ENCODE measurements around the gene E2F2.

Gene E2F2

GRCh38 chr1:23481026-23481597, 49.9 kb downstream of the E2F2 start:
- DNase-seq: no peak

DNA sequence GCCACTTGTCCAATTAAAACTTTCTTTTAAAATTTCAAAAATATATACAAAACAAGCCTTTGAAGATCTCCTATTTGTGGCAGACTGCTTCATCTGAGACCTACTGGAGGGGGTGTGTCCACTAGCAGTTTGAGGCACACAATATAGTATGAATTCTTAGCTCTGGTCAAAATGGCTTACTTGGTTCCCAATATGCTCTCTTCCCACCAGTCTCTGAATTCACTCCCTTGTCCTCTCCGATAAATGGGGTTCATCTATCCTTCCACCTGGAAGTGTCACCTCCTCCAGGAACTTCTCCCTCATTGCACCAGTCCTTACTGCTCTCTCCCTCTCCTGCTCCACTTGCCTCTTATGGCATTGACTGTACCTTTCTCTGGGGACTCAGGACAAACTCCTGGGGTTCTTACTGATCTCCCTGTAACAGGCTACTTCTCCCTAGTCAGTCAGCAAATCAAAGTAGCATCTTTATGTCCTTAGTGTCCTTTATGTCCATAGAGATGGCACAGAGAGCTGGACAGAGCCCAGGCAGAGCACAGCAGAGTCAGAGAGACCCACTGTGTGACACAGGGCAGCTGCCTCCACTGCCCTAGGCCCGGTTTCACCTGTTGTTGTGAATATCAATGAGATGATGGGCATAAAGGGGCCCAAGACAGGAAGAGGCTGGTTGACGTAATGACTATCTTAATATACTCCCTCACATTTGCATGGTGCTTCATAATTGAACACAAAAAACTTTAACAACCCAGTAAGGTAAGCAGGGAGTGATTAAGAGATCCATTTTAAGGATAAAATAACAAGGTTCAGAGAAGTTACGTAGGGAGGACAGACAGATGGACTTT, 50.6 kb downstream of the E2F2 start:
- DNase-seq: no peak

DNA sequence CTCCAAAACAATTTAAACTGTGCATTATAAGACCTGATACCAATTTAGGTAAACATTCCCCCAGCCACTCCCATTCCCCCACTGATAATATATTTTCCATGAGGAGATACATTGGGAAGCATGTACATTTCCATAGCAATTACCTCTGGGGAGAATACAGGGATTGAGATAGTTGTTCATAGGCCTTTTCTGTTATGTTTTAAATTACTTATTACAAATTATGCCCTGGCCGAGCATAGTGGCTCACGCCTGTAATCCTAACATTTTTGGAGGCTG, 51.4 kb downstream of the E2F2 start:
- no peak for DNase-seq

DNA sequence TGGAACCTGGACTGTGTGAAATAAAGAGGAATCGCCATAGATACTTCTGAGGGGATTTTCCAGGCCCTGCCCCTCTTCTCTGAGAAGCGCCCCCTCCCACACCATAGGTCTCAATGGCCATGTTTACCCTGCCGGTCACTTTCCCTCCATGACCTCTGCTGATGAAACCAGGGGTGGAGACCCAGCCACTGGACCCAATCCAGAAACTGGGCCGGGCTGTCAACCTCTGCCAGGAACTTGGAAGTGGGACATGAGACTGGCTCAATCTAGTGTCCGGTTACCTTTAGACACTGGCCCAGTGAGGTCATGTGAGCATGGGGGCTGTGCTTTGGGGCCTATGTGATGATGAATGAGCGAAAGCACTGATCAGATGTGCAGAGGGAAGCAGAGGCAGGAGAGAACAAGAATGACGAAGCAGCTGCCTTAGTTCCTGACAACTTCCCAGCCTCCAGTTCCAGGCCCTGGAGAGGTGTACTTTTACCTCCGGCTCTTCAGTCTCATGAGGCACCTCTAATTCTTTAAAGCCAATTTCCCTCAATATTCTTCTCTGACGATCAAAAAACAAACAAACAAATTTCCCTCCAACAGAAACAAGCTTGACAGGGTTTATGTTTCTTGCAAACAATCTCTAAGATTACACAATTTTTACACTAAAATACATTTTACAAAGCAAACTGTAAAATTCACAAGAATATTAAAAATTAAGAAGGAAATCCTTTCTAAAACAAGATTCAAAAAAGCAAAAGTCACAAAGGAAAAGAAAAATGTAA, 52.0 kb downstream of the E2F2 start:
- no peak for DNase-seq

GRCh38 chr1:23477359-23478144, 53.5 kb downstream of the E2F2 start:
- no peak for DNase-seq

DNA sequence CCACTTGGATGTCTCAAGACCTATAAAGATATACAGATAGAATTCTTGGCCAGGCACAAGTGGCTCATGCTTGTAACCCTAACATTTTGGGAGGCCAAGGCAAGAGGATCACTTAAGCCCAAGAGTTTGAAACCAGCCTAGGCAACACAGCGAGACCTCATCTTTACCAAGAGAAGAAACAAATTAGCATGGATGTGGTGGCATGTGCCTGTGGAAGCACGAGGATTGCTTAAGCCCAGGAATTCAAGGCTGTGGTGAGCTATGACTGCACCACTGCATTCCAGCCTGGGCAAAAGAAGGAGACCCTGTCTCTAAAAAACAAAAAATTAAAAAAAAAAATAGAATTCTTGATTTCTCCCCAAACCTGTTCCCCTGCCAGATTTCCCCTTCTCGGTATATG, 55.4 kb downstream of the E2F2 start:
- DNase-seq: no peak

DNA sequence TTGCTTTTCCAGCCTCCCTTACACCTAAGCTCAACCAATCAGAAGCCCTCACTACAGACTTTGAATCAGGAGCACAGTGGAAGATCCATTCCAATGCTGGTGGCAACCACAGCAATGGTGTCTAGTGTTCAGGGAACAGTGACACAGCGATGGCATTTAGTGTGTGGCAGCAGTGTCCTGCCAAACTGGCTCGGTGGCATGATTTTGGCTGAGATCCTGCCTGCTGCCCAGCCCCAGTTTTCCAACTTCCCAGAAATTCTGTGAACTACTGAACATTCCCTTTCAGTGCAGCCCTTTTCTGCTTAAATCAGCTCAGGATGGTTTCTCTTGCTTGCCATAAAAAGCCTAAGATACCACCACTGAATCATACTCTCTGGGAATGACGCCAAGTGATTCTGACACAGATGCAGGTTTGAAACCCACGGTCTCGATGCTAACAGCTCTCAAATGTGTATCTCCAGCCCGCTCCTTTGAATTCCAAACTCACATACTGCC, 55.9 kb downstream of the E2F2 start:
- DNase-seq: no peak

DNA sequence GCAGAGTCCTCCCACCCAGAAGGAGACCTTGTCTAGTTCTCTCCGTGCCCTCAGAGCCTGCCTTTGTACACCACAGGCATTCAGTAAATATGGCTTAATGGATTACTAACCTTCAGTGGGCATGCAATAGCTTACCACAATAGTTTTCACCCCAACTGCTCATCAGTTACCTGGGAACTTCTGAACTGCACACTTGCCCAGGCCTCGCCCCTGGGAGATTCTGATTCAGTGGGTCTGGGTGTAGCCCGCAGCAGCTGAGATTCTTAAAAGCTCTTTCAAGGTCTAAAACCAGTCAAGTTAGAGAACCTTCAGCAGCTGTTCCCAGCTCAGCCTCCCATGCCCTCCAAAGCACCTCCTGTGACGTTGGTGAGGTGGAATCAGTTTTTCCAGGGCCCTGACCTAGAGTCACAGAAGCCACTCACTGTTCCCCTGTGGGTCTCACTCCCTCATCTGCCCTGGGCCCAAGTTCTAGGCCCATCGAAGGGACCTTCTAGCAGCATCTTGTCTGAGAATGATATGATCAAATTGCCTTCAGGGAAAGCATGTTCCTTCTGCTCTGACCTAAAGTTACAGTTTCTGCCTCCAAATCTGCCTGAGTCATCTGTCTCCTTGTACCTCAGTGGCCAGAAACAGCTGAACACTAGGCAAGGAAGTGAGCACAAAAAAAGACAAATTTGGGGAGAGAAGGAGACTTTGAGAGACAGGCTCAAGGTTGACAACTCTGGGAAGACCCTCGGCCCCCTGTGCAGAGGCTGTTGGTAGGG, 57.8 kb downstream of the E2F2 start:
- DNase-seq: no peak

GRCh38 chr1:23472351-23473036, 58.5 kb downstream of the E2F2 start:
- DNase-seq: no peak

DNA sequence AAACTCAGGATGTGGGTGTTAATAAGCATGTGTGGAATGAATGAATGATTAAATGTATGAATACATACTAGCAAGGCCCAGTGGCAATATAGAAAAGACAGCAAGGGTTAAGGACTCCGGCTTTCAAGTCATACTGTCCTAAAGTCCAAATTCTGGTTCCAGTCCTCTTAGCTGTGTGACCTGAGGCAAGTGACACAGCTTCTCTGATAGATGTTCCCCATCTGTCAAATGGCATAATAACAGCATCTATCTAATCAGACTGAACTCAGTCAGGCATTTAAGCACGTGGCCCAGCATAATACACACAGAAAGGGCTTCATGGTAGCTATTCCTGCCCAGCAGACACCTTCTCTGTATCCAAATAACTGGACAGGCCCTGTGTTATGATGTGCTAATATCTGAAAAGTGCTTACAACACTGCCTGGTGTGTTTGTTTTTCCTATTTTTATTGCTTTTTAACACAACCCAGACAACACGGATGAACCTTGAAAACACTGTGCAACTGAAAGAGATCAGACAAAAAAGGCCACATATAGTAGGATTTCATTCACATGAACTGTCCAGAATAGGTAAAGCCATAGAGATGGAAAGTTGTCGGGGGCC, 59.5 kb downstream of the E2F2 start:
- DNase-seq: no peak

- no peak for DNase-seq
These were observed 60.6 kb downstream of the E2F2 start for GRCh38 chr1:23470282-23471070.

- DNase-seq: no peak
These were observed 61.6 kb downstream of the E2F2 start for GRCh38 chr1:23469372-23469982.

DNA sequence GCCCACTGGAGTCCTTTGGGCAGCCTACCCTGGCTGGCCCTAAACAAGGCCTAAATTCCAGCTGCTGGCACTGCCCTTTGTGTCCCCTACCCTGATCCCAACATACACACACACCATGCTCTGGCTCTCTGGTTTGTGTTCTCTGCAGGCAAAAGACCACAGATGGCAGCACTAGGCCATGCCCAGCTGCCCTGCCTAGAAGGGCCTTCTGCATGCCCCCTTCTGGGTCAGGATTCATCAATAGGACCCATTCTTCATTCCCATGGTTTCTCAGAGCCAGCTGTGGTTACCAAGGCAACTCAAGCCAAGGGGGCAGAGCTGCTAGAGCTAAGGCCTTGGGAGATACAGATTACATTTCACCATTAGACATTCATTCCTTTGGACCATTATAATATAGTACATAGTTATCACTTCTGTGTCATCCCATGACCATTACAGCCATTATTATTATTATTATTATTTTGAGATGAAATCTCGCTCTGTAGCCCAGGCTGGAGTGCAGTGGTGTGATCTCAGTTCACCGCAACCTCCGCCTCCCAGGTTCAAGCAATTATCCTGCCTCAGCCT, 64.5 kb downstream of the E2F2 start:
- no peak for DNase-seq

- DNase-seq: no peak
These were observed 67.7 kb downstream of the E2F2 start for GRCh38 chr1:23463286-23463685.

DNA sequence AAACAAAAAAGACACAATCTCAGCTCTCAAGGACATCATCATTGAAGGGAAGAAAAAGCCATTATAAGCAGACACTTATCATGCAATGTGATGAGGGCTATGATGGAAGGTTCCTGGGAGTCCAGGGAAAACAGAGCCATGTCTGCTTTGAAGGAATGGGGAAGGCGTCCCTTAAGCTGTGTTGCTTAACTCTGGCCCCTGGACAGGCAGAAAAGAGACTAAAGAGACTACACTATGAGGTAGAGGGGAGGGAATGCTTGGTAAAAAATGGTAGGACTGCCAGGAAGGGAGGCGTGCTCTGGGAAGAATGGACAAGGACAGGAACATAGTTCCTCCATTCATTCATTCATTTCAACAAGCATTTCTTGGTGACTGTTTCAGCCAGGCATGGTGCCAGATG, 68.3 kb downstream of the E2F2 start:
- DNase-seq: no peak

- no peak for DNase-seq
These were observed 70.0 kb downstream of the E2F2 start for GRCh38 chr1:23461050-23461449.

- no peak for DNase-seq
These were observed 70.5 kb downstream of the E2F2 start for GRCh38 chr1:23460519-23460918.

GRCh38 chr1:23459338-23459757, 71.7 kb downstream of the E2F2 start:
- no peak for DNase-seq
